HL-60 (cell line): ENCODE results near the gene CLCN4.

Experiments
- DNase-seq, 2 experiments: peaks; one replicate each; pipeline ENCODE4 v3.0.0-alpha.2; 2010 to 2020; ENCODE audit warnings: low read depth in 1 of 2, low spot score in 1 of 2
- H3K27ac ChIP-seq: fragments of 250-450 bp; sonication (Bioruptor Pico); replicated peaks from 2 replicates; pipeline ENCODE4 v1.5.1; 2020; ENCODE audit warnings: mild to moderate bottlenecking, moderate library complexity
- H3K27me3 ChIP-seq: fragments of 250-450 bp; sonication (Bioruptor Pico); 2 replicates; pipeline ENCODE4 v1.5.1; 2021; ENCODE audit warnings: mild to moderate bottlenecking, moderate library complexity; ENCODE audit not compliant: insufficient read depth, poor library complexity, severe bottlenecking
- H3K4me3 ChIP-seq: replicated peaks from 2 replicates; pipeline ENCODE4 v1.5.1; 2011; ENCODE audit warnings: mild to moderate bottlenecking, control low read depth, low read length; ENCODE audit not compliant: insufficient read depth
- CTCF ChIP-seq: IDR thresholded peaks from one replicate; pipeline ENCODE4 v1.5.1; 2011; ENCODE audit warnings: low read length, control low read depth, inconsistent platforms; ENCODE audit not compliant: insufficient read depth
- GABPA ChIP-seq: IDR thresholded peaks from 2 replicates; pipeline ENCODE4 v1.6.1; 2012; ENCODE audit warnings: low read depth
- POLR2AphosphoS5 ChIP-seq: IDR thresholded peaks from 2 replicates; pipeline ENCODE4 v1.6.1; 2012; ENCODE audit warnings: low read depth
- REST ChIP-seq: IDR thresholded peaks from 2 replicates; pipeline ENCODE4 v1.6.1; 2012; ENCODE audit warnings: low read depth; ENCODE audit not compliant: insufficient replicate concordance
- SPI1 ChIP-seq: IDR thresholded peaks from 2 replicates; pipeline ENCODE4 v1.6.1; 2012; ENCODE audit warnings: low read depth, mild to moderate bottlenecking, borderline replicate concordance

CLCN4 gene

GRCh38 chrX:10133980-10134676 lies 22.6 kb upstream of the CLCN4 start:
- H3K27me3 ChIP-seq = no peaks in the 10 kb centered on the region
- H3K4me3 ChIP-seq = no peak overlapping the region
- TF ChIP-seq POLR2AphosphoS5 (no peak), GABPA (no peak), SPI1 (no peak), CTCF (no peak), REST (no peak)
- no peak for DNase-seq
- no peak overlapping the region for H3K27ac ChIP-seq

GRCh38 chrX:10134921-10135320 lies 21.9 kb upstream of the CLCN4 start:
- TF ChIP-seq SPI1 = no peak
- no peak for TF ChIP-seq GABPA
- TF ChIP-seq CTCF = no peak
- TF ChIP-seq REST = no peak
- no peak for TF ChIP-seq POLR2AphosphoS5

GRCh38 chrX:10135561-10136399 lies 21.0 kb upstream of the CLCN4 start:
- no peaks in the 10 kb centered on the region for H3K27me3 ChIP-seq
- no peak overlapping the region for H3K4me3 ChIP-seq
- DNase-seq = no peak
- H3K27ac ChIP-seq = no peak overlapping the region
- TF ChIP-seq CTCF (no peak), SPI1 (no peak), POLR2AphosphoS5 (no peak), REST (no peak), GABPA (no peak)

More at GRCh38 chrX:10134921-10135320, 21.9 kb upstream of the CLCN4 start:
- no peak for DNase-seq
- Histone ChIP-seq H3K27ac (no peak overlapping the region), H3K4me3 (no peak overlapping the region), H3K27me3 (no peaks in the 10 kb centered on the region)
